ENCODE results near the gene LPO.

Gene LPO

GRCh38 chr17:58275417-58275816, 37.0 kb downstream of the LPO start:
- H3K9me3 ChIP-seq (ENCODE audit: control insufficient read depth, insufficient read depth, low read length) = no peaks in the 10 kb centered on the region
- peaks cover 26% of the 10 kb centered on the region for H3K27me3 ChIP-seq (ENCODE audit: control insufficient read depth, low read length)
- H3K4me1 ChIP-seq (ENCODE audit: control insufficient read depth, low read length) = no peaks in the 10 kb centered on the region
- H4K20me1 ChIP-seq (ENCODE audit: control insufficient read depth, insufficient read depth, low read depth, low read length) = no peaks in the 10 kb centered on the region
- no peak overlapping the region for H3K4me3 ChIP-seq (ENCODE audit: low read length)
- H3K36me3 ChIP-seq (ENCODE audit: control insufficient read depth, low read length) = no peaks in the 10 kb centered on the region
- no peak overlapping the region for H3K27ac ChIP-seq (ENCODE audit: low read depth, low read length)
- no peaks in the 10 kb centered on the region for H3F3A ChIP-seq (ENCODE audit: control insufficient read depth, insufficient read depth)
- TF ChIP-seq CTCF (IDR thresholded peaks at IDR 0.05; ENCODE audit: low read depth, low read length, poor library complexity, severe bottlenecking) (no peak), EZH2phosphoT487 (IDR thresholded peaks at IDR 0.05; ENCODE audit: borderline replicate concordance, low read length) (no peak)
- no peak overlapping the region for H3K4me2 ChIP-seq (ENCODE audit: low read length)
- no peaks in the 10 kb centered on the region for H3K79me2 ChIP-seq (ENCODE audit: control insufficient read depth, low read length)
- no peaks in the 10 kb centered on the region for H3K9me2 ChIP-seq (replicated peaks; ENCODE audit: control insufficient read depth, low read length)

DNA sequence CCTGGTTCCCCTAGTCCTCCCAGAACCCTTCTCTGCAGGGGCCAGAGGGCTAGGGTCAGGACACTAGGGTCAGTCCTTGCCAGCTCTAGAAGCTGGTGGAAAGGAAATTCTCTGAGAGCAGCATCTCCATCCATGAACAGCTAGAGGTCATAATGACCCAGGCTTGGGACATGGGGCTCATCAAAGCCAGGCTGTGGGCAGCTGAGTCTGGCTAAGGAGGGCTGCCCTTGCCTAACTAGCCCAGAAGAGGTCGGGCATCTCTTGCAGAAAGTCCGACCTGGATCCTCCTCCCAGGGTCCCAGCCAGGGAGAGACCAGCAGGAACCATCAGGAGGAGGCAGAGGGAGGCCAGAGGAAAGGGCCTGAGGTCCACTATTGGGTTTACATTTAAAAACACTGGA, 38.0 kb downstream of the LPO start:
- TF ChIP-seq CTCF (IDR thresholded peaks at IDR 0.05; ENCODE audit: low read depth, low read length, poor library complexity, severe bottlenecking) (no peak), EZH2phosphoT487 (IDR thresholded peaks at IDR 0.05; ENCODE audit: borderline replicate concordance, low read length) (no peak)
- Histone ChIP-seq H3K4me2 (ENCODE audit: low read length) (no peak overlapping the region), H3K36me3 (ENCODE audit: control insufficient read depth, low read length) (no peaks in the 10 kb centered on the region), H4K20me1 (ENCODE audit: control insufficient read depth, insufficient read depth, low read depth, low read length) (no peaks in the 10 kb centered on the region), H3K4me1 (ENCODE audit: control insufficient read depth, low read length) (no peaks in the 10 kb centered on the region), H3K27me3 (ENCODE audit: control insufficient read depth, low read length) (peaks cover 31% of the 10 kb centered on the region), H3K9me3 (ENCODE audit: control insufficient read depth, insufficient read depth, low read length) (no peaks in the 10 kb centered on the region), H3K4me3 (ENCODE audit: low read length) (no peak overlapping the region), H3K9me2 (replicated peaks; ENCODE audit: control insufficient read depth, low read length) (no peaks in the 10 kb centered on the region), H3K79me2 (ENCODE audit: control insufficient read depth, low read length) (no peaks in the 10 kb centered on the region), H3F3A (ENCODE audit: control insufficient read depth, insufficient read depth) (no peaks in the 10 kb centered on the region), H3K27ac (ENCODE audit: low read depth, low read length) (no peak overlapping the region)

DNA sequence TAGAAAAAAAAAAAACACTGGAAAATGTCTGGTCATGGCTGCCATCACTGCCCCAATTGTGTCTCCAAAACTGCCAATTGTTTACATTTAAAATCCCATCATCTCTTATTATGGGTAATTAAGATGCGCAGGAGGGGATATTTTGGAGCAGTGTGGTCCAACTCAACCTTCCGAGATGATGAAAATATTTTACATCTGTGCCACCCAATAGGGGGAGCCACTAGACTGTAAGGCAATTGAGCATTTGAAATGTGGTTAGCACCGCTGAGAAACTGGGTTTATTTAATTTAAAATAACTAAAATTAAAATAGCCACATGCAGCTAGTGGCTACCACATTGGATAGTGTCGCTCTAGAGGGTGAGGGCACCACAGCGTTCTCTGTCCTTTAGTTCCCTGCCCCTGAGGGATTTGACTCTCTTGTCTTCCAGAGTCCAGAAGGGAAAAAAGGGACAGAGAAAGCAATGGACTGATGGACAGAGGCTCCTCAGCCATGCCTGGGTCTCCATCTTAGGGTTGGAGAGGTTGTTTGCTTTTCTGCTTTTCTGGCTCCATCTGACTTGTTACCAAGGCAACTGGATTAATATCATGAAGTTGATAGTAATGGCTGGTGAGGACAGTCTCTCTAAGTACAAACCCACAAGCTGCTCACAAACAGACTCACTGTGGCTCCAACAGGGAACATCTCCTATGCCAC, 38.9 kb downstream of the LPO start:
- Histone ChIP-seq H3K79me2 (ENCODE audit: control insufficient read depth, low read length) (no peaks in the 10 kb centered on the region), H4K20me1 (ENCODE audit: control insufficient read depth, insufficient read depth, low read depth, low read length) (no peaks in the 10 kb centered on the region), H3K4me1 (ENCODE audit: control insufficient read depth, low read length) (no peaks in the 10 kb centered on the region), H3K9me2 (replicated peaks; ENCODE audit: control insufficient read depth, low read length) (no peaks in the 10 kb centered on the region), H3K27me3 (ENCODE audit: control insufficient read depth, low read length) (peaks cover 31% of the 10 kb centered on the region), H3K9me3 (ENCODE audit: control insufficient read depth, insufficient read depth, low read length) (no peaks in the 10 kb centered on the region), H3K4me3 (ENCODE audit: low read length) (no peak overlapping the region), H3K27ac (ENCODE audit: low read depth, low read length) (no peak overlapping the region), H3K4me2 (ENCODE audit: low read length) (no peak overlapping the region), H3K36me3 (ENCODE audit: control insufficient read depth, low read length) (no peaks in the 10 kb centered on the region), H3F3A (ENCODE audit: control insufficient read depth, insufficient read depth) (no peaks in the 10 kb centered on the region)
- peak; percentile 54 for TF ChIP-seq CTCF (IDR thresholded peaks at IDR 0.05; ENCODE audit: low read depth, low read length, poor library complexity, severe bottlenecking)
- TF ChIP-seq EZH2phosphoT487 (IDR thresholded peaks at IDR 0.05; ENCODE audit: borderline replicate concordance, low read length) = no peak
